ENCODE results near the gene ZMYND8.

GRCh38 chr20:47235111-47235510 is 121.4 kb downstream of the ZMYND8 start:
- TF ChIP-seq FOXM1 (IDR thresholded peaks at IDR 0.05; ENCODE audit: borderline replicate concordance): no peak
- TF ChIP-seq HDGF (IDR thresholded peaks at IDR 0.05; ENCODE audit: borderline replicate concordance): no peak
- TF ChIP-seq ARNT (IDR thresholded peaks at IDR 0.05): no peak
- TF ChIP-seq FOXA1 (IDR thresholded peaks at IDR 0.05): no peak
- TF ChIP-seq BHLHE40 (IDR thresholded peaks at IDR 0.05; ENCODE audit: borderline replicate concordance): no peak
- TF ChIP-seq SUZ12 (IDR thresholded peaks at IDR 0.05): no peak
- no peak for TF ChIP-seq SP1 (IDR thresholded peaks at IDR 0.05)
- no peak for TF ChIP-seq TARDBP (IDR thresholded peaks at IDR 0.05)
- TF ChIP-seq FOXK2 (IDR thresholded peaks at IDR 0.05): no peak
- no peak for TF ChIP-seq ZNF384 (IDR thresholded peaks at IDR 0.05)
